SH-SY5Y (cell line): ENCODE results near the gene ARHGAP31.

ENCODE experiments used
- GATA2 ChIP-seq: IDR thresholded peaks from 2 replicates; pipeline ENCODE4 v1.6.1; 2011; ENCODE audit warnings: mild to moderate bottlenecking, low read depth, low read length
- GATA3 ChIP-seq: IDR thresholded peaks from 2 replicates; pipeline ENCODE4 v1.6.1; 2011; ENCODE audit warnings: low read depth, mild to moderate bottlenecking, low read length, moderate library complexity

DNA sequence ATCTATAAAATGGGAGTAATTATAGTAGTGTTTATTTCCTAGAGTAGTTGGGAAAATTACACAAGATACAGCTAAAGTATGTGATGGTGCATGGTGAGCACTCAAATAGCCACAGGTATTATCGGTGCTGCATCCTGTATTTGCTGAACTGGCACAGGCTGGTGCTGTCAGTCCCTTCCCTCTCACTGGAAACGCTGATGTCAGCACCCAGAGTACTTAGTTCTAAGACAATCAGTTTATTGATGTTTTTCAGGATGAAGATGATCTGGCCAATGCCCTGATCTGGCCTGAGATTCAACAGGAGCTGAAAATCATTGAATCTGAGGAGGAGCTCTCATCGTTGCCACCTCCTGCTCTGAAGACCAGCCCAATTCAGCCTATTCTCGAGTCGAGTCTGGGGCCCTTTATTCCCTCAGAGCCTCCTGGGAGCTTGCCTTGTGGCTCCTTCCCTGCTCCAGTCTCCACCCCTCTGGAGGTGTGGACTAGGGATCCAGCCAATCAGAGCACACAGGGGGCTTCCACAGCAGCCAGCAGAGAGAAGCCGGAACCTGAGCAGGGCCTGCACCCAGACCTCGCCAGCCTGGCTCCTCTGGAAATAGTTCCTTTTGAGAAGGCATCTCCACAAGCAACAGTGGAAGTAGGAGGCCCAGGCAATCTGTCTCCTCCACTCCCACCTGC is 119.6 kb downstream of the ARHGAP31 start:
- TF ChIP-seq GATA2 (no peak), GATA3 (no peak)
